ENCODE results near the gene MED29. TPM values are rescaled to one million over a fixed set of nuclear protein-coding genes. Genes with fewer than 3 reads are reported as not detected.

MED29 gene
- polyA plus RNA-seq, 4 donors: 34.1 to 42.3 (median 38.4) TPM

GRCh38 chr19:39426170-39426569 lies 35.0 kb downstream of the MED29 start:
- DNase-seq (ENCODE audit: low read depth in 4 of 4, low spot score in 3 of 4): no peak

- no peak for DNase-seq (ENCODE audit: low read depth in 4 of 4, low spot score in 3 of 4)
These were observed 36.5 kb downstream of the MED29 start for GRCh38 chr19:39427707-39428106.

DNA sequence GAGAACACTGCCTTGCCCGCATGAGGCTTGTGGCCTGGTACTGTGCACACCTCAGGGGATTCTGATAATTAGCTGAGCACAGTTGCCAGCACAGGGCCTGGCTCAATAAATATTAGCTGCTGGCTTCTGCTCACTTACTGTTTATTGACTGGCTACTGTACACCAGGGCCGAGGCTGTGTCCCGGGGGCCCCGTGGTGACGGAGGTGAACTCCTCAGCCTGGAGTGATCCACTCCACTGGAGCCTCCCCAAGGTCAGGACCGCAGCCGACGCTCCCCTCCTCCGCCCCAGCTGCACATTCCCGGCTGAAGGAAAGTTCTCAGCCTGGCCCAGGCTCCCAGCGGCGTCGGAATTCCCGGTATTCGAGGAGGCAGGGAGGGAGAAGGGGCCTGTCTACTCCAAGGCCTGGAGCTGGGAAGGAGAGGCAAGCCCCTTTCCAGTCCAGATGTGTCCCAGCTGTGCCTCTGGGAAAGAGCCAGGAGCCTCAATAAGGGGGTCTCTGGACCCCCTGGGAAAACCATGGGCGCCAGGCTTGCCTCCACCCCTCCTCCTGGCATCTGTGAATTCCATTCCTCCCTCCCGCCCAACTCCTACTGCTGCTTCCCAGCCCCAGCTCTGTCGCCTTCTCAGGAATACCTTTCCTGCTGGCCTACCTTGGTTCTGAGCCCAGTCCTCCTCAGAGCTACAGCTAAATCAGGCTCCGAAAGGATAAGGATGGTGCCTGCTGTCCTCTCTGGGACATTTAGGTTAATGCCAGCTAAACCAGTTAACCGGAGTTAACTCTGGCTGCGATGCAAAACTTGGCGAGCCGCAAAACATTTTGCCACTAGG lies 37.3 kb downstream of the MED29 start:
- DNase-seq (ENCODE audit: low read depth in 4 of 4, low spot score in 3 of 4): peak in 2 of 4 donors; percentile 79 to 83

- no peak for DNase-seq (ENCODE audit: low read depth in 4 of 4, low spot score in 3 of 4)
These were observed 39.8 kb downstream of the MED29 start for GRCh38 chr19:39430675-39431593.

- no peak for DNase-seq (ENCODE audit: low read depth in 4 of 4, low spot score in 3 of 4)
These were observed 41.5 kb downstream of the MED29 start for GRCh38 chr19:39432677-39433025.

GRCh38 chr19:39433480-39434079 lies 42.4 kb downstream of the MED29 start:
- DNase-seq (ENCODE audit: low read depth in 4 of 4, low spot score in 3 of 4): no peak

- no peak for DNase-seq (ENCODE audit: low read depth in 4 of 4, low spot score in 3 of 4)
These were observed 43.2 kb downstream of the MED29 start for GRCh38 chr19:39434123-39435076.

DNA sequence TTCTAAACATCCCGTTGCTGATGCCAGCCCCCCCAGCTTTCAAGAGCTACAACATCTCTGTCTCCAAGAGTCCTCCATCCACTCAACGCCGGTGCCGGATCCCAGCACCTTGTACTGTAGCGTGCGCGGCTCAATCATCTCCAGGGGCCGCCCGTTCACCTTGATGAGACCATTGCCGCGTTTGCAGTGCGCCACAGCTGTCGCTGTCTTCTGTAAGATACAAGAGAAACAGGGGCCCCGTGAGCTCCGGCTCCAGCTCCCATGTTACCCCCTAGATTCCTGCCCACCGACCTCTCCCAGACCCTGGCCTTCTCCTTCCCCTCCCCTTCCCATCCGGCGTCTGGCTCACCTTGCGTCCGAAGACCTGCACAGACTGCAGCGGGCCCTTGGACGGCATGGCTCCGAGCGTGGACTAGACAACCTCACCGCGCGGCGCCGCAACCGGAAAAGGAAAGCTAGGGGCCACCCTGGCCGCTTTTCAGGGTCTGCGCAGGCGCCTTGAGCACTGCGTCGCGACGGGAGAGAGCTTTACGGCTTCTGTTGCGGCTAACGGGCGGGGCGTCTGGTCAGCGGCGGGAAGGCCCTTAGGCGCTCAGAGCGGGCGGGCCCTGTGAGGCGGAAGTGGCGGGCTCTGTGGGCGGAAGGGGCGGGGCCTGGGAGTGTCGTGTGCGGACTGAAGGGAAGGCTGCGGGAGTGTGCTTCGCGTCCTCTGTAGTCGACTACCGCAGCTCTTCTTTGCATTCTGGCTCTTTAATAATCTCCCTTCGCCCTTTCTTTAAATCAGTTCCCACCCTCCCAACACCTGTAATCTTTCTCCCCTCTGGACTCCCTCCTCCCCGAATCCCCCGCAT lies 44.5 kb downstream of the MED29 start, which contains the start of gene RPS16:
Gene RPS16 (minus strand): TSS at position 451 of the 851 bp plus-strand sequence. CDS start 54 bp downstream, at position 397.
- peak; percentile 92 to 96 (median 94) for DNase-seq (ENCODE audit: low read depth in 4 of 4, low spot score in 3 of 4)

- no peak for DNase-seq (ENCODE audit: low read depth in 4 of 4, low spot score in 3 of 4)
These were observed 45.2 kb downstream of the MED29 start for GRCh38 chr19:39436350-39436716.

GRCh38 chr19:39438270-39438934 lies 47.2 kb downstream of the MED29 start:
- no peak for DNase-seq (ENCODE audit: low read depth in 4 of 4, low spot score in 3 of 4)

GRCh38 chr19:39444598-39445195 lies 53.5 kb downstream of the MED29 start:
- no peak for DNase-seq (ENCODE audit: low read depth in 4 of 4, low spot score in 3 of 4)

DNA sequence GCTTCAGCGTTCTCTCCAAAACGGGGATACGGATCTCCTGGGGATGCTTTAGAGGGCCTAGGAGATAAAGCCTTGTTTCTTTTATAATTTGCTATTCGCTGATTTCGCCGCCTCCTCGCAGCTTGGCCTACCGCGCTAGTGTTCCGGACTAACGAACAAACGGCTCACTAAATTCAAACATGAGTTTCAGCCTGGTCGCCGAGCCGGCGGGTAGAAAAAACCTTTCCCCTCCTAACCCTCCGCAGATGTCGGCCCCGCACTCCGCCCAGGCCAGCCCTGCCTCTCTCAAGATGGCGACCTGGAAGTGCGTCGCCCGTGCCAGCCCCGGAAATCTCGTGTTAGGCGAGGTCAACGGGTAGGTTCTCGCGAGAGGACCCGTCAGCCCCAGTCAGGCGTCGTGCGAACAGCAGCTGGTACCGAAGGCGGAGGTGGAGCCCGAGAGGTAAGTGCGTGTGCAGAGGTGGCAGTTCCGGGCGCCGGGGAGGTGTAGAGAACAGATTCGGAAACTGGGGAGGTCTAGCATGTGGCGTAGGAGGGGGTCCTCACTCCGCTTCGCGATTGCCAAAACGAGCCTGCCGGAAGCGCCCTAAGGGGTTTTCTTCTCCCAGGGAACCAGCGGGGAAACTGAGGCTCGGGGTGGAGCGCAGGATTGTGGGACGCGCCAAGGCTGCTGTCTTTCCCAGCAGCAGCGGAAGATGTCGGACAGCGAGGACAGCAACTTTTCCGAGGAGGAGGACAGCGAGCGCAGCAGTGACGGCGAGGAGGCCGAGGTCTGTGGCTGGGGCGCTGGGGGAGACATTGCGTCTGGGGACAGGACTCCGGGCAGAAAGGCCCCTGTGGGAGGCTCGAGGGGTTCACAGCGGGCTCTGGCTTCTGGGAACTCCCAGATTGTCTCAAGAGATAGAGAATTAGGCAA lies 54.3 kb downstream of the MED29 start, which contains the start of gene SUPT5H:
Gene SUPT5H (plus strand): TSS at position 387 of the 916 bp plus-strand sequence. CDS start 309 bp downstream, at position 696.
- peak; percentile 93 to 95 (median 94) for DNase-seq (ENCODE audit: low read depth in 4 of 4, low spot score in 3 of 4)

DNA sequence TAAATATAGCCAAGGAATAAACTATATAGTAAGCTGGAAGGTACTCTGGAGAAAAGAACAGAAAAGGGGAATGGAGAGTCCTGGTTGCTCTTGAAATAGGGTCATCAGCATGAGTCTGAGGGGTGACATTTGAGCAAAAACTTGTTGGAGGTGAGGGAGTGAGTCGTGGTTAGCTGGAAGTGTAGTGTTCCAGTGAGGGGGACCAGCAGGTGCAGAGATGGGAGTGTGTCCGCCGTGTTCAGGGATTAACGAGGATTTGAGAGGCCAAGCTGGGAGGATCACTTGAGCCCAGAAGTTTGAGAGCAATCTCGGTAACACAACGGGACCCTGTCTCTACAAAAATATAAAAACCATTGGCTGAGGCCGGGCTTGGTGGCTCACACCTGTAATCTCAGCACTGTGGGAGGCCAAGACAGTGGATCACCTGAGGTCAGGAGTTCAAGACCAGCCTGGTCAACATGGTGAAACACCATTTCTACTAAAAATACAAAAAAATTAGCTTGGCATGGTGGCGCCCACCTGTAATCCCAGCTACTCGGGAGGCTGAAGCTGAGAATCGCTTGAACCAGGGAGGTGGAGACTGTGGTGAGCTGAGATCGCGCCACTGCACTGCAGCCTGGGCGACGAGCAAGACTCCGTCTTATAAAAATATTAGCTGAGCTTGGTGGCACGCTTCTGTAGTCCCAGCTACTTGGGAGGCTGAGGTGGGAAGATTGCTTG lies 55.3 kb downstream of the MED29 start:
- no peak for DNase-seq (ENCODE audit: low read depth in 4 of 4, low spot score in 3 of 4)

DNA sequence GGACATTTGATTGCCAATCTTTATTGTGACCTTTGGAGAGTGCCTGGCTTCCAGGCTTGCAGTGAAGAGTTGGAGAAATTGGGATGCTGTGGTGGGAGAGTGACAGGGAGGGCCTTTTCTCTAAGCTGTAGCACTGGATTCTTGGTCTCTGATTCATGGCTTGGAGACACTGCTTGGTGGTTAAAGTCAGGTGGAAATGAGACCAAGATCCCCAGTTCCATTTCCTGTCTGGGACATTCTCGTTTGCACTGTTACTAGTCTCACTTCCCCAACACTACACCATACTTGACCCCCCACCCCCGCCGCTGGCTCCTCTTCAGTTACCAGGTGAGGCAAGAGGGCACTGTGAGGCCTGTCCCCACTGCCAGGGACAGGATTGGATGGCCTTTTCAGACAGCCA lies 57.1 kb downstream of the MED29 start:
- DNase-seq (ENCODE audit: low read depth in 4 of 4, low spot score in 3 of 4): no peak

DNA sequence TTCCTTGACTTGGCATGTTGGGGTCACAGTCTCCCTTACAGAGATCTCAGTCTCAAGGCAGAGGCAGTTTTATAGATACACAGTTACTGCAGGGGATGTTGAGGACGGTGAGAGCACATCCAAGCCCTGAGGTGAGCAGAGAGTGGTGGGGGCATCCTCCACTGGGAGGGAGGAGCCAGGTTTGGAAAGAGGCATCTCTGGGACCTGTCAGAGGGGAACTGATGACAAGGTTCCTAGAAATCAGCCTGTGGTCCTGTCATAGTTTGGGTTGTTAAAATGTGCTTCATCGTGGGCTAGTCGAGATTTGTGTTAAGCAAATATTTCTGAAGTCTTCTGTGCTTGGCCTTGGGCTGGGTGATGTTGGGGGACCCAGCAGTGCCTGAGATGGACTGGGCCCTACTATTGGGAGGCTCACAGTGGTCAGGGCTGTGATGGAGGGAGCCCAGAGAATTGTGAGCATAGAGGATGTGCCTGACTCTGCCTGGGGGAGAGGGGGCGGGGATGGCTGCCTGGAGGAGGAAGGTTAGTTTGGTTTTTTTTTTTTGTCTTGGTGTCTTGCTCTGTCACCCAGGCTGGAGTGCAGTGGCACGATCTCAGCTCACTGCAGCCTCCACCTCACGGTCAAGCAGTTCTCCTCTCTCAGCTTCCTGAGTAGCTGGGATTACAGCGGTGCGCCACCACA lies 58.1 kb downstream of the MED29 start:
- DNase-seq (ENCODE audit: low read depth in 4 of 4, low spot score in 3 of 4): no peak

Data from left renal pelvis (tissue), 4 donors.